Stimulated activated naive CD8-positive, alpha-beta T cell treated with anti-CD3 and anti-CD28 coated beads, Interleukin-15, Interleukin-2, amounts not matched to agents 100 ng/mL and 50 ng/mL, for 24 hours (primary cell): ENCODE data around the gene CACNA2D3.
"Not testable (repeated sequence)": the region's sequence is repeated elsewhere in the genome, so short reads cannot be mapped to it uniquely, and the experiment has no call there.

Source experiments
- H3K27ac Mint-ChIP-seq: one replicate; pipeline ENCODE4 v1.8.0; 2021; ENCODE audit warnings: mild to moderate bottlenecking, mixed read lengths
- H3K27me3 Mint-ChIP-seq: one replicate; pipeline ENCODE4 v1.8.0; 2021; ENCODE audit warnings: mixed read lengths
- H3K36me3 Mint-ChIP-seq: one replicate; pipeline ENCODE4 v1.8.0; 2021; ENCODE audit warnings: low read depth, mixed read lengths
- H3K4me1 Mint-ChIP-seq: one replicate; pipeline ENCODE4 v1.8.0; 2021; ENCODE audit warnings: low read depth, mixed read lengths
- H3K4me3 Mint-ChIP-seq: one replicate; pipeline ENCODE4 v1.8.0; 2021; ENCODE audit warnings: mild to moderate bottlenecking, mixed read lengths
- H3K9me3 Mint-ChIP-seq: one replicate; pipeline ENCODE4 v1.8.0; 2021; ENCODE audit warnings: mixed read lengths

The CACNA2D3 gene

DNA sequence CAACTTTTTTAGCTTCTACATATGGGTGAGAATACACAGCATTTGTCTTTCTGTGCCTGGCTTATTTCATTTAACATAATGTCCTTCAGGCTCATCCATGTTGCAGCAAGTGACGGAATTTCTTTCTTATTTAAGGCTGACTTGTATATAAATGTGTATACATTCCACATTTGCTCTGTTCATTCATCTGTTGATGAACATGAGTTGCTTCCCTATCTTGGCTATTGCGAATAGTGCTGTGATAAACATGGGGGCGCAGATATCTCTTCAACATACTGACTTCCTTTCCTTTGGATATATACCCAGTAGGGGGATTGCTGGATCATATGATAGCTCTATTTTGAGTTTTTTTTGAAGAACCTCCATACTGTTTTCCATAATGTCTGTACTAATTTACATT lies 332.5 kb downstream of the CACNA2D3 start:
- no peaks in the 10 kb centered on the region for H3K4me1 Mint-ChIP-seq
- H3K27me3 Mint-ChIP-seq = no peaks in the 10 kb centered on the region
- H3K36me3 Mint-ChIP-seq = no peaks in the 10 kb centered on the region
- H3K27ac Mint-ChIP-seq = no peak overlapping the region
- no peak overlapping the region for H3K4me3 Mint-ChIP-seq
- H3K9me3 Mint-ChIP-seq = peaks cover 5% of the 10 kb centered on the region

DNA sequence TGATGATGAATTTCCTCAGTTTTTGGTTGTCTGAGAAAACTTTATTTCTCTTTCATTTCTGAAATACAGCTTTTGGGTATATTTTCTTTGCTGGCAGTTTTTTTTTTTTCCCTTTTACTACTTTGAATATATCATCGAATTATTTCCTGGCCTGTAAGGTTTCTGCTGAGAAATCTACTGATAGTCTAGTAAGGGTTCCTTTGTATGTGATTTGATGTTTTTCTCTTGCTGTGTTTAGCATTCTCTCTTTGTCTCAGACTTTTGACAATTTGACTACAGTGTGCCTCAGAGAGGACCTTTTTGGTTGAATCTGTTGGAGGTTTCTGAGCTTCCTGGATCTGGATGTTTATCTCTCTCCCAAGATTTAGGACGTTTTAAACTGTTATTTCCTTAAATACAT lies 336.0 kb downstream of the CACNA2D3 start:
- H3K9me3 Mint-ChIP-seq = peaks cover 9% of the 10 kb centered on the region
- no peak overlapping the region for H3K27ac Mint-ChIP-seq
- no peaks in the 10 kb centered on the region for H3K27me3 Mint-ChIP-seq
- no peak overlapping the region for H3K4me3 Mint-ChIP-seq
- no peaks in the 10 kb centered on the region for H3K36me3 Mint-ChIP-seq
- no peaks in the 10 kb centered on the region for H3K4me1 Mint-ChIP-seq

DNA sequence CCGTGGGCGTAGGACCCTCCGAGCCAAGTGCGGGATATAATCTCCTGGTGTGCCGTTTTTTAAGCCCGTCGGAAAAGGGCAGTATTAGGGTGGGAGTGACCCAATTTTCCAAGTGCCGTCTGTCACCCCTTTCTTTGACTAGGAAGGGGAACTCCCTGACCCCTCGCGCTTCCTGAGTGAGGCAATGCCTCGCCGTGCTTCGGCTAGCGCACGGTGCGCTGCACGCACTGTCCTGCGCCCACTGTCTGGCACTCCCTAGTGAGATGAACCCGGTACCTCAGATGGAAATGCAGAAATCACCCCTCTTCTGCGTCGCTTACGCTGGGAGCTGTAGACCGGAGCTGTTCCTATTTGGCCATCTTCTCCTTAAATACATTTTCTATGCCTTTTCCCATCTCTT lies 342.2 kb downstream of the CACNA2D3 start:
- not testable (repeated sequence) for H3K4me1 Mint-ChIP-seq, H3K36me3 Mint-ChIP-seq, H3K4me3 Mint-ChIP-seq, H3K27me3 Mint-ChIP-seq, H3K27ac Mint-ChIP-seq
- H3K9me3 Mint-ChIP-seq = peaks cover 16% of the 10 kb centered on the region

DNA sequence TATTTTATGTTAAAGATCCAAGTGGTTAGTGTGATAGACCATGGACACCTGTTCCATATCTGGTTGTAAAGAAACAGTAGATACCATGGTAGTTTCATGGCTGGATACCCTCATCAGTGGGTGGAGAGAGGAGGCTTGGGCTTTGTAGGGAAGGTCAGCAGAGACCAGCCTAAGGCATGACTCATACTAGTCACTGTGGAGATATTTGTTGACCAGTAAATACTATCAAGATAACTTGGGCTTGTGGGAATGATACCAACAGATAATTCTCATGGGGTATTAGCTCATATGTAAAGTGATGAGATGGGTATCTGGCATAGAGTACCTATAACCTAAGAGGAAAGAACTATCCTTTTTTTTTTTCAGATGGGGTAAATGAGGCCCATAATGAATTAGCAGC lies 354.5 kb downstream of the CACNA2D3 start:
- Mint-ChIP-seq H3K9me3 (peaks cover 15% of the 10 kb centered on the region), H3K4me1 (no peaks in the 10 kb centered on the region), H3K36me3 (no peaks in the 10 kb centered on the region), H3K27me3 (no peaks in the 10 kb centered on the region), H3K27ac (no peak overlapping the region), H3K4me3 (no peak overlapping the region)

DNA sequence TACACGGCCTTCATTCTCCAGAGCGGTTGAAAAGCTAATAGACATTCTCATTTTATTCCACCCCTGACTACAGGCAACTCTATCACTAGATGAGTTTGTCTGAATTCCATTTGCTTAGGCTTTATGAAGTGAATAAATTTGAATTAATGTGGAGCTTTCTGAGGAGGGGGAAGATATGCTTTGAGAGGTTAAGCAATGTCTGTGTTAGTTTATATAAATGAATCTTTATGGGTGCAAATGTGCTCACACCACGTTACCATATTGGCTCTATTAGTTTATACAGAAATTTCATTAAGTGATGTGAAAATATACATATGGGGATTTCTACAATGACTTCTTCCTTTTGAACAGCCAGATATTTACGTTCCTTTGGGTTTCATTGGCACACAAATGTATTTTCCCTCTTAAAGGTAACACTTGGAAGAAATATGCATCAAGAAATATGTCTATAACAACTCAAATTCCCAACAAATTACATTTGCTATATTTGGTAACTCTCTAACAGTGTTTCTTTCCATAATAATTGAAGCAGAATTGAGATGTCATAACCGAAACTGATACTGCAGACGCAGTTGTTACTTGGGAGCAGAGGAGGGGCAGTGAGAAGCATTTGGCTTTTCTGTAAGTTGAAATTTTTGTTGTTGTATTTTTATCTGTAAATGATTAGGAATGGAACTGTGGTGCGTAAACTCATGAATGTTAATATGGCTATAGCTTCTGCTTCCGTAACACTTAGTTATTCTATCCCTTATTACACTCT lies 359.4 kb downstream of the CACNA2D3 start:
- H3K27me3 Mint-ChIP-seq = no peaks in the 10 kb centered on the region
- H3K4me3 Mint-ChIP-seq = no peak overlapping the region
- peaks cover 9% of the 10 kb centered on the region for H3K9me3 Mint-ChIP-seq
- H3K36me3 Mint-ChIP-seq = no peaks in the 10 kb centered on the region
- H3K27ac Mint-ChIP-seq = no peak overlapping the region
- H3K4me1 Mint-ChIP-seq = no peaks in the 10 kb centered on the region

DNA sequence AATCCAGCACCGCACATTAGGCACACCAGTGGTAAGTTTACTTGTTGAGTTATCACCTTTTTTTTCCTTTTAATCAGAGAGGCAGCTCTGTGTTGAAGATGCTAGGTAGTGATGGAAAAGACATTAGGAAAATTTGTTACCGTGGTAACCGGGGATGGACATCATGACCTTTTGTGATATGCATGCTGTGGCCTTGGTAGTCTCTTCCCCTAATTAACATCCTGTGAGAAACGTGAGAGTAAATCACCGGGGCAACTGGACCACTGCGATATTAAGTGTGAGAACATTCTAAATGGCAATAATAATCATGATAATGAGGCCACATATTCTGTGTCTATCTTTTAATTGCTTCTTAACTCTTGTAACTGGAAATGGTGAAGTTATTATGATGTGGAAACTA lies 362.0 kb downstream of the CACNA2D3 start:
- Mint-ChIP-seq H3K27ac (no peak overlapping the region), H3K4me1 (no peaks in the 10 kb centered on the region), H3K4me3 (no peak overlapping the region), H3K36me3 (no peaks in the 10 kb centered on the region), H3K9me3 (peaks cover 8% of the 10 kb centered on the region), H3K27me3 (no peaks in the 10 kb centered on the region)

DNA sequence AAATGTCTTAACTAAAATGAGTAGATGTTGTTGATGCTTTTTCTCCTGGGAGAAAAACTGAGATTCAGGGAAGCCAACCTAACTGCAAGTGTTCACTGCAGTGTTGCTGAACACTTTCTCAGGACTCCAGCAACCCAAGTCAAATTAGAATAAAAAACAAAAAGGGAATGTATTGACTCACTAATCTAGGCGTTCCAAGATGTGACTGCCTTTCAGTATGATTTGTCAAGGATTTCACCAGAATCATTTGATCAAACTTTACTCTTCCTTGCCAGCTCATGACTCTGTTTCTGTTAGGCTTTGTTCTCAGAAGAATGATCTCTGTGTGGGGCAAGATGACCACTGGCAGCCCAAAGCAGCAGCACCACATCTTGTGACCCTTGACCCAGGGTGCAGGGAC lies 364.0 kb downstream of the CACNA2D3 start:
- Mint-ChIP-seq H3K27me3 (no peaks in the 10 kb centered on the region), H3K4me3 (no peak overlapping the region), H3K9me3 (peaks cover 5% of the 10 kb centered on the region), H3K36me3 (no peaks in the 10 kb centered on the region), H3K4me1 (no peaks in the 10 kb centered on the region), H3K27ac (no peak overlapping the region)

DNA sequence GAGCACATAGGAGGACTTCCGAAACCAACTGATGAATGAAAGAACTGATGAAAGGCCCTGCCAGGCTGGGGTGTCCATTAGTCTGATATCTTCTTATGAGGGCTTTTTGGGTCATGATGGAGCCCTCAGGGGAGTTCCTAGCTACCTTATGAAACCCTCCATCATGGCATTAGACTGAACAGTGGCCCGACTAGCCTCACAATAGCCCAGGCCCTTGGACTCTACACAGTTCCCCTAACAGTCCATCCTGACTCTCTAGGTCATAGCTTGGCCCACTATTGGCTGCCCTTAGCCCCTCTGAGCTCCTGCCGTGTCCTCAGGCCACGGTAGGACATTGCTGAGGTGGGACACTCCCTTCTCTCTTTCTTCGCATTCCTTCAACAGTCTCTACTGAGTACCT lies 365.9 kb downstream of the CACNA2D3 start:
- Mint-ChIP-seq H3K27me3 (no peaks in the 10 kb centered on the region), H3K4me3 (no peak overlapping the region), H3K9me3 (peaks cover 8% of the 10 kb centered on the region), H3K27ac (no peak overlapping the region), H3K4me1 (no peaks in the 10 kb centered on the region), H3K36me3 (no peaks in the 10 kb centered on the region)

DNA sequence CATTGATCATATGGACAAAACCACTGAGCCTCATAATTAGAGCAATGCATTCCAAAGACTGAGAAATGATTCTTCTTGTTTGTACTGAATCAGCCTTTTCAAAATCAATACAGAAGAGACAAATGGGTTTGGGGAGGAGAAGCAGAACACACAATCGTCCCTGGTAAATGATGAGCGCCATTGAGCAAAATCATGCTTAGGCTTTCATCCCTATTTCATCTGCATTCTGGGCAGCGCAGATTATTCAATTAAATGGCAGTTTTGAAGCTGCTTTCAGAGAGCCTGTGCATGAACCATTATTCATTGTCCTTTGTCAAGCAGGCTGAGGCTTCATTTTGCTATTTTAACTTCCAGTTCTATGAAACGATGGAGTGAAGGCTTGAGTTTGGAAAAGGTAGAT lies 371.9 kb downstream of the CACNA2D3 start:
- no peak overlapping the region for H3K4me3 Mint-ChIP-seq
- peaks cover 15% of the 10 kb centered on the region for H3K9me3 Mint-ChIP-seq
- no peak overlapping the region for H3K27ac Mint-ChIP-seq
- no peaks in the 10 kb centered on the region for H3K27me3 Mint-ChIP-seq
- H3K4me1 Mint-ChIP-seq = no peaks in the 10 kb centered on the region
- no peaks in the 10 kb centered on the region for H3K36me3 Mint-ChIP-seq

DNA sequence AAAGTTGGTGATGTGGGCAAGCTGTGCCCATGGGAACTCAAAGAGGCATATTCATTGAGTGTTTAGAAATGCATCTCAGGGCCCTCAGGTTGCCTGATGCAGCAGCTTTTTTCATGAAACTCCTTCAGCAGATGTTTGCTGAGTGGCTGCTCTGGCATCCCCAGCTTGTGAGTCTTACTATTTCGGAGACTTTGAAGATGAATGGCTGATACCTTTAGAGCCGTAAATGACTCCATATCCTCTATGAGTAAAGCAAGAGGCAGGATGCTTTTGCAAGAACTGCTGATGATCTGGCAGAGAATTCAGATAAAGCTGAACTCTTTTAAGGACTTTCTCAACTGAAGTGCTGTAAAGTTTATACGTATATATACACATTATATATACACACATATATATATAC lies 384.3 kb downstream of the CACNA2D3 start:
- no peaks in the 10 kb centered on the region for H3K4me1 Mint-ChIP-seq
- peaks cover 3% of the 10 kb centered on the region for H3K9me3 Mint-ChIP-seq
- no peak overlapping the region for H3K27ac Mint-ChIP-seq
- peaks cover 11% of the 10 kb centered on the region for H3K27me3 Mint-ChIP-seq
- no peaks in the 10 kb centered on the region for H3K36me3 Mint-ChIP-seq
- no peak overlapping the region for H3K4me3 Mint-ChIP-seq

DNA sequence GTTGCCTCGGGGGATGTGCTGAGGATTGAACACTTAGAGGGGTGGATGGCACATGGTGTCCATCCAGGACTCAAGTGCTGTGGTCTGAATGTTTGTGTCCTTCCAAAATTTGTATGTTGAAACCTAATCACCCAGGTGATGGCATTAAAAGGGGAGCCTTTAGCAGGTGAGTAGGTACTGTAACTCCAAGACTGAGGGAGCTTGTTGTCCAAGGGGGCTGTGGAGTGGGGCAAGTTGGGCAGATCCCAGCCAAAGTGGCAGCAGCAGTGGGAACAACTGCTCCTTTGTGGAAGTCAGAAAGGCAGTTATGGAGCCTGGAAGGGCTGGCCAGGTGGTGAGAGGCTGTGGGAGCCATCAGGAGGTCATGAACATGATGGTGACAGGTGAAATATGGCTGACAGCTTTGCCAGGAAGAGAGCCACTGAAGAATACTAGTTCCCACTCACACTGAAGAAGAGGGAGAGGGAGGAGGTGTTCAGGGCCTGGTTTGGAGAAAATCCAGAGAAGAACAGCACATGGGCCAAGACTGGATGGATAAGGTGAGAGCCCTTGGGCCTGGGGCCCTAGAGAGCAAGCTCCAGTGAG lies 385.6 kb downstream of the CACNA2D3 start:
- Mint-ChIP-seq H3K36me3 (no peaks in the 10 kb centered on the region), H3K27me3 (peaks cover 14% of the 10 kb centered on the region), H3K27ac (no peak overlapping the region), H3K4me3 (no peak overlapping the region), H3K4me1 (no peaks in the 10 kb centered on the region), H3K9me3 (peaks cover 3% of the 10 kb centered on the region)

DNA sequence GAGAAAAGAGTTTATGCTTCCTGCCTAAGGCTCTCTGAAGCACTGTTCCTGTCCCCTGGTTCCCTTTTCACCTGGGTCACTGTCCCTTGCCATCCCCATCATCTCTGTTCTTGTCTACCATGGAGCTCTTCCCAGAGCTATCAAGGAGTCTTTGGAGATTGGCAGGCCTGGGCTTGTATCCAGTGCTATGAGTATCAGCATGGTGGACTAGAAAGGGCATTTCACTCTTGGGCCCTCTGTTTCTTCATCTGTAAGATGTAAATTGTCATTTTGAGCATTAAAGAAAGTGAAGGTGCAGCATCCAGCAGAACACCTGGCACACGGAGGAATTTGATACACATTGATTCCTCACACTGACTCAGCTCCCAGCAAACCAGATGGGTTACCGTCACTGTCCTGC lies 388.2 kb downstream of the CACNA2D3 start:
- Mint-ChIP-seq H3K27ac (no peak overlapping the region), H3K4me3 (no peak overlapping the region), H3K36me3 (no peaks in the 10 kb centered on the region), H3K27me3 (peaks cover 14% of the 10 kb centered on the region), H3K9me3 (peaks cover 3% of the 10 kb centered on the region), H3K4me1 (no peaks in the 10 kb centered on the region)

DNA sequence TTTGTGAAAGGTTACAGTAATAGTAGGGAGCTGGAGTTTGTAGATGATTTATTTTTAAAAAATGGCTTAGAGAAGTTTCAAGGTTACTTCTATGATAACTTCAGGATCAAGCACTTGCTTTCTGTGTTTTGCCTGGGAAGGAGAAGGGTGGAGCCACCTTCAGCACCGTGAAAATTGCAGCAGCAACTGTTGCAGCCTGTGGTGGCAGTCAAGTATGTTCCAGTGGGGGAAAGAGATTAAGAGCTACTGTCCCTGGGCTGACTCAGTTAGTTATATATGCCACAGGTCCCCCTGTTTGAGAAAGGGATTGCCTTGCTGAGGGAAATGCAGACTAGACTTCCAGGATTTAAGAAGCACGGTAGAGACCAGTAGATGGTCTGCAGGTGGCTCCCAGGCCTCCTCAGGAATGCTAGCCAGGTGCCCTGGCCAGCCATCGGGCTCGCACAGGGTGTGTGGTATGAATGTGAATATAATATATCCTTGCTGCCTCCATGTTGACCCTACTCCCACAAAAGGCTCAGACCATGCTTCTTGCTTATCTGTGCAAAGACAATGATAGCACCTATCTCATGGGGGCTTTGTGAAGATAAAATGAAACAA lies 389.5 kb downstream of the CACNA2D3 start:
- Mint-ChIP-seq H3K36me3 (no peaks in the 10 kb centered on the region), H3K27ac (no peak overlapping the region), H3K4me1 (no peaks in the 10 kb centered on the region), H3K9me3 (peaks cover 3% of the 10 kb centered on the region), H3K4me3 (no peak overlapping the region), H3K27me3 (peaks cover 14% of the 10 kb centered on the region)

DNA sequence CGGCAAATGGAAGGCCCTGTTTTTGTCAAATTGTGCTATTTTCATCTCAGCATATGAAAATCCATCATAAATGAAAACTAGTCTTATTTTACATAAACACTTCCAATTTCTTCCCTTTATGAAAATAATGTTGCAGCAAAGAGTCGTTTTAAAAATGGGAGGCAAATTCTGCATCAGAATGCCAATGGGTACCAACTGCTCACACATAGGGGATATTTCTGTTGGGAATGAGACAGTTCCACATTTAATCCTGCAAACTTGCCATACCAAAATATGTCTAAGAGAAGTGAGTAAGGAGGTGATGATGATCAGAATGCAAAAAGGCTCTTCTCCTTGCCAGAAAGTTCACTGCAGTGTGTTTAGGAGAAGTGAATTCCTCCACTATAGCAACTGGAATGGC lies 391.7 kb downstream of the CACNA2D3 start:
- Mint-ChIP-seq H3K4me3 (no peak overlapping the region), H3K9me3 (peaks cover 3% of the 10 kb centered on the region), H3K27me3 (peaks cover 14% of the 10 kb centered on the region)

DNA sequence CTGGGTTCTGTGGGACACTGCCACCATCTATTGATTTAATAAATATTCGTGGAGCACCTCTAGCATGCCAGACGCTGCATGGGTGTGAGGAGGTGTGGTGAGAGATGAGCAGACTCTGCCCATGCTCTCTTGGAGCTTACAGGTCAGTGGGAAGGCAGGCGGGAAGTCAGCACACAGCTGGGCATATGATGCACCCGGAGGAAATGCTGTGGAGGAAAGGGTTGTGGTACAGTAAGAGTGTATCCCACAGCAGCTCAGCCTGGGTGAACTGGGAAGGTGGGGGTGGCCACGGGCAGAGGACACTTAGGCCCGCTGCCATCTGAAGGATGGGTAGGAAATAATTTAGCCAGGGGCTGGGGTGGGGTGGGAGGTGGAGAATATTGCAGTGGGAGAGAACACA lies 392.1 kb downstream of the CACNA2D3 start:
- Mint-ChIP-seq H3K27me3 (peaks cover 14% of the 10 kb centered on the region), H3K4me1 (no peaks in the 10 kb centered on the region), H3K36me3 (no peaks in the 10 kb centered on the region), H3K27ac (no peak overlapping the region), H3K9me3 (peaks cover 3% of the 10 kb centered on the region), H3K4me3 (no peak overlapping the region)

More for the DNA sequence above, 391.7 kb downstream of the CACNA2D3 start:
- no peak overlapping the region for H3K27ac Mint-ChIP-seq
- no peaks in the 10 kb centered on the region for H3K36me3 Mint-ChIP-seq
- no peaks in the 10 kb centered on the region for H3K4me1 Mint-ChIP-seq
